K562 (cell line): Measurements from ENCODE around the gene NKIRAS2. TPM values are rescaled to one million over a fixed set of nuclear protein-coding genes. Genes with fewer than 3 reads are reported as not detected.

Experiments used
- ATAC-seq: fragments of 200-7000 bp; cut with Tn5 transposase; 3 replicates; pipeline ENCODE4 v1.9.1; 2020; ENCODE audit warnings: moderate library complexity
- BruUV-seq: library from RNA; stranded (reverse); fragments of 400-500 nt; replicated peaks from 2 replicates; lab custom pipeline; 2021; lab: Mats Ljungman, UMichigan
- CTCF ChIA-PET: fragments of 300-600 bp; formaldehyde crosslinking; extraction: SDS; loops from one replicate; lab custom pipeline; 2021; ENCODE audit warnings: low intra/inter-chr PET ratio; lab: Yijun Ruan, JAX
- POLR2A ChIA-PET: fragments of 300-600, 350-650 bp; sonication (Branson Sonifier 250); formaldehyde crosslinking; extraction: SDS; loops from one replicate; lab custom pipeline; 2021; ENCODE audit warnings: antibody characterized with exemption, inconsistent platforms; lab: Yijun Ruan, JAX
- DNase-seq, 4 experiments: peaks; one replicate each; pipeline versions ENCODE4 v3.0.0 to v3.0.0-alpha.2; 2011 to 2018; ENCODE audit warnings: low spot score in 3 of 4, mixed read lengths in 3 of 4; ENCODE audit errors: extremely low read depth in 1 of 4
- FAIRE-seq: peaks from 2 replicates; lab custom pipeline; 2011; peaks lifted over from hg19 to GRCh38; lab: Jason Lieb, UNC
- H2AFZ ChIP-seq: 2 replicates; pipeline ENCODE4 v1.6.0; 2011; ENCODE audit warnings: low read depth, low read length, control low read depth, inconsistent platforms
- H3K27ac ChIP-seq: fragments of 200-600 bp; 3 replicates; pipeline ENCODE4 v1.8.0; 2011; ENCODE audit warnings: low read depth, mild to moderate bottlenecking, control low read depth, inconsistent platforms, low read length, moderate library complexity, mixed read lengths; ENCODE audit errors: extremely low read depth
- H3K27me3 ChIP-seq, 2 experiments: fragments of 300-600 bp in 1 of 2; 2 replicates in 1 of 2; 3 replicates in 1 of 2; pipeline versions ENCODE4 v1.6.0 to v1.8.0; 2011; ENCODE audit warnings: inconsistent platforms in 2 of 2, low read length in 2 of 2, mild to moderate bottlenecking in 1 of 2, mixed read lengths in 1 of 2, moderate library complexity in 1 of 2; ENCODE audit not compliant: control insufficient read depth in 2 of 2, insufficient read depth in 2 of 2
- H3K36me3 ChIP-seq: fragments of 300-600 bp; 3 replicates; pipeline ENCODE4 v1.8.0; 2011; ENCODE audit warnings: mild to moderate bottlenecking, low read length, inconsistent platforms; ENCODE audit not compliant: control insufficient read depth, insufficient read depth
- H3K4me1 ChIP-seq, 2 experiments: fragments of 200-600 bp in 1 of 2; replicated peaks in 1 of 2; 2 replicates in 1 of 2; 3 replicates in 1 of 2; pipeline versions ENCODE4 v1.5.1 to v1.8.0; 2011; ENCODE audit warnings: inconsistent platforms in 2 of 2, low read length in 2 of 2, mild to moderate bottlenecking in 1 of 2, mixed read lengths in 1 of 2, moderate library complexity in 1 of 2; ENCODE audit not compliant: control insufficient read depth in 2 of 2, insufficient read depth in 2 of 2
- H3K4me2 ChIP-seq: 2 replicates; pipeline ENCODE4 v1.6.1; 2011; ENCODE audit warnings: low read length, control low read depth, inconsistent platforms, mixed read lengths; ENCODE audit not compliant: insufficient read depth
- H3K4me3 ChIP-seq: fragments of 200-600 bp; sonication (generic), shearing (Covaris generic); 2 replicates; pipeline ENCODE4 v1.5.1; 2016; ENCODE audit warnings: control low read depth, inconsistent platforms
- H3K79me2 ChIP-seq: fragments of 200-600 bp; 3 replicates; pipeline ENCODE4 v1.8.0; 2011; ENCODE audit warnings: low read length, inconsistent platforms; ENCODE audit not compliant: control insufficient read depth, insufficient read depth
- H3K9ac ChIP-seq, 2 experiments: 2 replicates each; pipeline versions ENCODE4 v1.6.0 to v1.6.1; 2011; ENCODE audit warnings: low read depth in 2 of 2, low read length in 2 of 2, control low read depth in 1 of 2, inconsistent platforms in 1 of 2, mild to moderate bottlenecking in 1 of 2, mixed read lengths in 1 of 2; ENCODE audit not compliant: insufficient read depth in 1 of 2
- H3K9me1 ChIP-seq: one replicate; pipeline ENCODE4 v1.6.0; 2011; ENCODE audit warnings: inconsistent platforms, mild to moderate bottlenecking, low read length, moderate library complexity; ENCODE audit not compliant: control insufficient read depth, insufficient read depth
- H3K9me3 ChIP-seq: replicated peaks from 2 replicates; pipeline ENCODE4 v1.5.1; 2011; ENCODE audit warnings: low read depth, low read length, inconsistent platforms; ENCODE audit not compliant: control insufficient read depth, insufficient read depth
- H4K20me1 ChIP-seq: replicated peaks from 2 replicates; pipeline ENCODE4 v1.6.1; 2011; ENCODE audit warnings: low read length, inconsistent platforms, mixed read lengths; ENCODE audit not compliant: control insufficient read depth, insufficient read depth
- BACH1 ChIP-seq: fragments of 200-800 bp; sonication (Bioruptor generic); IDR thresholded peaks from 2 replicates; pipeline ENCODE4 v1.6.1; 2016; ENCODE audit warnings: missing genetic modification characterization, missing compliant biosample characterization
- BRF1 ChIP-seq: IDR thresholded peaks from 3 replicates; pipeline ENCODE4 v1.6.1; 2011; ENCODE audit warnings: borderline replicate concordance, mild to moderate bottlenecking; ENCODE audit not compliant: insufficient read length; ENCODE audit errors: extremely low read depth
- ERF ChIP-seq: fragments of 450-650 bp; formaldehyde crosslinking; IDR thresholded peaks from 2 replicates; pipeline ENCODE4 v1.4.0; 2020; ENCODE audit warnings: mild to moderate bottlenecking, mixed read lengths
- KDM1A ChIP-seq, 2 experiments: fragments of 450-650 bp; IDR thresholded peaks; 2 replicates each; pipeline ENCODE4 v1.6.1; 2016; ENCODE audit warnings: mild to moderate bottlenecking in 2 of 2
- MECOM ChIP-seq: fragments of 250-450 bp; sonication (Bioruptor Pico); IDR thresholded peaks from 2 replicates; pipeline ENCODE4 v1.8.0; 2022; ENCODE audit warnings: inconsistent platforms
- MYC ChIP-seq, 2 experiments: fragments of 250-450 bp in 1 of 2; sonication (Bioruptor Pico) in 1 of 2; IDR thresholded peaks; 2 replicates each; pipeline versions ENCODE4 v1.5.1 to v1.6.1; 2012 to 2021; ENCODE audit warnings: low read depth in 2 of 2, borderline replicate concordance in 1 of 2, improper control_type of control experiment in 1 of 2, low read length in 1 of 2, mild to moderate bottlenecking in 1 of 2, moderate library complexity in 1 of 2
- NFRKB ChIP-seq: fragments of 450-650 bp; IDR thresholded peaks from 2 replicates; pipeline ENCODE4 v1.6.1; 2016; ENCODE audit warnings: low read depth
- NFYB ChIP-seq: IDR thresholded peaks from 2 replicates; pipeline ENCODE4 v1.6.1; 2011; ENCODE audit warnings: mild to moderate bottlenecking, moderate library complexity; ENCODE audit not compliant: insufficient read length; ENCODE audit errors: extremely low read depth
- NR4A1 ChIP-seq, 2 experiments: fragments of 250-450 bp in 1 of 2; fragments of 450-650 bp in 1 of 2; sonication (Bioruptor Pico) in 1 of 2; IDR thresholded peaks; 2 replicates each; pipeline versions ENCODE4 v1.4.0 to v1.6.1; 2016 to 2020; ENCODE audit warnings: mild to moderate bottlenecking in 2 of 2, missing compliant biosample characterization in 1 of 2, missing genetic modification characterization in 1 of 2, moderate library complexity in 1 of 2
- PHB ChIP-seq: fragments of 250-450 bp; sonication (Bioruptor Pico); IDR thresholded peaks from 2 replicates; pipeline ENCODE4 v1.5.0; 2021
- POLR3G ChIP-seq: IDR thresholded peaks from 2 replicates; pipeline ENCODE4 v1.6.1; 2011; ENCODE audit not compliant: insufficient read length, insufficient replicate concordance; ENCODE audit errors: extremely low read depth
- SMARCA4 ChIP-seq: fragments of 450-650 bp; IDR thresholded peaks from 2 replicates; pipeline ENCODE4 v1.6.1; 2016
- SPI1 ChIP-seq: IDR thresholded peaks from 2 replicates; pipeline ENCODE4 v1.6.1; 2011; ENCODE audit warnings: low read depth, low read length, control low read depth, borderline replicate concordance
- TBP ChIP-seq: optimal IDR thresholded peaks from 2 replicates; pipeline ENCODE3; 2011; ENCODE audit warnings: low read depth, low read length, improper control_type of control experiment
- TOE1 ChIP-seq, 2 experiments: fragments of 450-650 bp in 1 of 2; sonication (generic) in 1 of 2; formaldehyde crosslinking in 1 of 2; IDR thresholded peaks; 2 replicates each; pipeline versions ENCODE4 v1.7.1 to v1.8.0; 2016 to 2022; ENCODE audit warnings: borderline replicate concordance in 2 of 2, mild to moderate bottlenecking in 2 of 2, antibody characterized with exemption in 1 of 2, inconsistent platforms in 1 of 2, low read depth in 1 of 2, missing genetic modification reagents in 1 of 2, moderate library complexity in 1 of 2
- U2AF1 ChIP-seq: fragments of 200-400 bp; formaldehyde crosslinking; optimal IDR thresholded peaks from 2 replicates; pipeline ENCODE3; 2017; ENCODE audit warnings: mild to moderate bottlenecking, low read depth, low read length, moderate library complexity
- WGBS: fragments of 100-300 bp; shearing (Covaris generic); methylation state at CpG from one replicate; pipeline ENCODE4 v1.1.6; 2016; ENCODE audit warnings: low coverage, mixed read lengths; ENCODE audit not compliant: insufficient coverage; ENCODE audit errors: missing lambda C conversion rate; 5-methylcytosine and 5-hydroxymethylcytosine counted together
- in situ Hi-C: fragments of 300-500 bp; cut with MboI; formaldehyde crosslinking; loops from 4 replicates; pipeline ENCODE4 v1.15.0; 2018; ENCODE audit warnings: inconsistent platforms, mixed read lengths
- intact Hi-C: fragments of 100-400 bp; cut with micrococcal nuclease; formaldehyde crosslinking; loops from 2 replicates; pipeline ENCODE4 v1.14.2; 2022
- polyA plus RNA-seq, 8 experiments: library from polyadenylated mRNA; depleted of rRNA in 4 of 8; stranded (reverse) in 5 of 8; unstranded in 3 of 8; fragments of >200 nt; fragmentation: Nextera tagmentation in 2 of 8; fragmentation: Illumina TruSeq in 1 of 8; extraction: Ambion mirVana in 2 of 8; extraction: Trizol in 1 of 8; gene quantifications; 2 replicates each; pipeline versions ENCODE4 v1.2.1 to v1.2.3, GENCODE V29; 2011 to 2014; ENCODE audit warnings: inconsistent platforms in 1 of 8, missing spikeins in 1 of 8
- total RNA-seq, 7 experiments: library from RNA; depleted of rRNA in 6 of 7; stranded (reverse); fragments of >200 nt in 6 of 7; fragmentation: Illumina TruSeq in 2 of 7; extraction: Trizol in 2 of 7; gene quantifications; 2 replicates each; pipeline versions ENCODE4 v1.2.1 to v1.2.3, GENCODE V29; 2011 to 2021; ENCODE audit warnings: low replicate concordance in 1 of 7
- TF ChIP-seq, protein P1 (sequence below), 2 experiments: IDR thresholded peaks; 2 replicates each; pipeline ENCODE4 v1.6.1; 2011; ENCODE audit warnings: borderline replicate concordance in 1 of 2, control low read depth in 1 of 2, low read depth in 1 of 2, low read length in 1 of 2, mild to moderate bottlenecking in 1 of 2, mixed read lengths in 1 of 2, moderate library complexity in 1 of 2; ENCODE audit not compliant: insufficient read depth in 1 of 2, insufficient read length in 1 of 2, poor library complexity in 1 of 2, severe bottlenecking in 1 of 2; ENCODE audit errors: extremely low read depth in 1 of 2
- TF ChIP-seq, protein P2 (sequence below), 2 experiments: fragments of 450-650 bp in 1 of 2; sonication (generic) in 1 of 2; formaldehyde crosslinking in 1 of 2; IDR thresholded peaks in 1 of 2; conservative IDR thresholded peaks in 1 of 2; 2 replicates each; pipeline versions ENCODE4 v1.6.1 to v1.8.1; 2016 to 2023; ENCODE audit warnings: mild to moderate bottlenecking in 2 of 2, moderate library complexity in 2 of 2, inconsistent platforms in 1 of 2, missing genetic modification reagents in 1 of 2

Gene NKIRAS2
- total and polyA plus RNA-seq, 9 of the 15 experiments (the other 6 are each of a cell fraction or from before 2014, with no cell fraction given) = 10.1 to 65.5 (median 29.8) TPM

DNA sequence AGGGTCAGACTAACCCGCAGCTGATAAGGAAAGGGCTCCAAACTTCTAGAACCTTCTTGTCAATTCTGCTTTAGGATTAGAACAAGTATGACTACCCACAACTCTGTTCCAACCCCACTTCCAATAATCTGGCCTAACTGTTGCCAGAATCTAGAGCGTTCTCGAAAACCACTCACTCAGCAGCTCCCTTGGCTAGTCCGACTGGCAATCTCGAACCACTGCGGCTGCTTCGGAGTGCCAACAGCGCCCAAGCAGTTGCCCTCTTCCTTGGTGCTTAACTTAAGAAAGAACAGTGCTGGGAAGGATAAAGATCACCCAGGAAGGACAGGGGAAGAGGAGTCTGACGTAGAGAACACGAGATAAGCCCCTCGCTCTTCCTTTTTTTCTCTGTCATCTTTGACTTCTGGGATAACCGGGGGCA is 3.5 kb upstream of the NKIRAS2 start:
- peak; percentile 49 for FAIRE-seq
- Histone ChIP-seq H3K4me2 (peak overlapping the region; percentile 91), H3K9me1 (no peaks in the 10 kb centered on the region), H3K9me3 (no peaks in the 10 kb centered on the region), H3K4me1 (peaks cover 20 to 34% of the 10 kb centered on the region in 2 experiments; a peak in 4 of 5 replicates), H3K36me3 (peaks cover 45% of the 10 kb centered on the region), H3K79me2 (peaks cover 86% of the 10 kb centered on the region), H2AFZ (peak overlapping the region; percentile 93), H3K27ac (peak overlapping the region; percentile 98), H3K27me3 (no peaks in the 10 kb centered on the region), H4K20me1 (peaks cover 10% of the 10 kb centered on the region), H3K9ac (peak overlapping the region; percentile 97 to 99), H3K4me3 (peak overlapping the region; percentile 86)
- TF ChIP-seq NFRKB (no peak), PHB (0 out of 2 replicates have a peak, but pooled peaks have one; percentile 42), U2AF1 (no peak), TOE1 (IDR thresholded peaks at IDR 0.05; ENCODE audit: borderline replicate concordance) (no peak), TOE1 (CRISPR knock-in tag; IDR thresholded peaks at IDR 0.05; ENCODE audit: borderline replicate concordance, low read depth) (no peak), BRF1 (no peak), NFYB (no peak), ERF (no peak), BACH1 (tag) (0 out of 2 replicates have a peak, but pooled peaks have one; percentile 35), SMARCA4 (peak; percentile 34; the same call in 1 of the 2 replicates), MYC (IDR thresholded peaks at IDR 0.05; ENCODE audit: low read depth, low read length) (0 out of 2 replicates have a peak, but pooled peaks have one; percentile 15), MYC (CRISPR knock-in tag; IDR thresholded peaks at IDR 0.05; ENCODE audit: borderline replicate concordance, low read depth) (no peak), POLR3G (no peak), MECOM (CRISPR knock-in tag) (0 out of 2 replicates have a peak, but pooled peaks have one; percentile 4), TBP (peak; percentile 19), SPI1 (peak; percentile 69; the same call in 1 of the 2 replicates), KDM1A (IDR thresholded peaks at IDR 0.05) (no peak), NR4A1 (CRISPR knock-in tag; IDR thresholded peaks at IDR 0.05) (no peak), NR4A1 (tag; IDR thresholded peaks at IDR 0.05) (no peak)
- TF ChIP-seq, protein P1, sequence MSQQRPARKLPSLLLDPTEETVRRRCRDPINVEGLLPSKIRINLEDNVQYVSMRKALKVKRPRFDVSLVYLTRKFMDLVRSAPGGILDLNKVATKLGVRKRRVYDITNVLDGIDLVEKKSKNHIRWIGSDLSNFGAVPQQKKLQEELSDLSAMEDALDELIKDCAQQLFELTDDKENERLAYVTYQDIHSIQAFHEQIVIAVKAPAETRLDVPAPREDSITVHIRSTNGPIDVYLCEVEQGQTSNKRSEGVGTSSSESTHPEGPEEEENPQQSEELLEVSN (IDR thresholded peaks at IDR 0.05; ENCODE audit: borderline replicate concordance in 1 of 2, extremely low read depth in 1 of 2, insufficient read depth in 1 of 2, insufficient read length in 1 of 2, low read depth in 1 of 2, low read length in 1 of 2, poor library complexity in 1 of 2, severe bottlenecking in 1 of 2) = peak in 1 of 2 experiments; percentile 4
- TF ChIP-seq, protein P2, sequence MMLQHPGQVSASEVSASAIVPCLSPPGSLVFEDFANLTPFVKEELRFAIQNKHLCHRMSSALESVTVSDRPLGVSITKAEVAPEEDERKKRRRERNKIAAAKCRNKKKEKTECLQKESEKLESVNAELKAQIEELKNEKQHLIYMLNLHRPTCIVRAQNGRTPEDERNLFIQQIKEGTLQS (IDR thresholded peaks at IDR 0.05) = no peak
- TF ChIP-seq, protein P2 (CRISPR knock-in tag; conservative IDR thresholded peaks at IDR 0.05) = 0 out of 2 replicates have a peak, but pooled peaks have one; percentile 27
- intact Hi-C loops = no loop called here
- peak in 3 of 4 experiments; percentile 31 to 42 (median 37) for DNase-seq
- ChIA-PET POLR2A (interaction anchor here (1.0 to 4.3 kb wide), 10 partner anchors 11 to 232 kb away, joined by 3 to 37 read pairs (median 4); partner anchors contain the start of gene KAT2A), CTCF (no interaction called here)
- in situ Hi-C loops = no loop called here
- no peak for ATAC-seq
- BruUV-seq = no TSS peak
- 2% methylated on average over 12 of the region's 12 CpGs for WGBS
